A204.1 (cell line): ENCODE data around the gene MRGPRD.

Source experiments
- FAIRE-seq: peaks from 2 replicates; lab custom pipeline; 2012; peaks lifted over from hg19 to GRCh38; lab: Jason Lieb, UNC

The MRGPRD gene

GRCh38 chr11:68946416-68947090 lies 34.2 kb downstream of the MRGPRD start:
- FAIRE-seq = no peak

GRCh38 chr11:68942751-68943271 lies 38.0 kb downstream of the MRGPRD start:
- FAIRE-seq = no peak

- no peak for FAIRE-seq
These were observed 38.6 kb downstream of the MRGPRD start for GRCh38 chr11:68942095-68942620.

GRCh38 chr11:68941324-68942094 lies 39.3 kb downstream of the MRGPRD start:
- FAIRE-seq = no peak

DNA sequence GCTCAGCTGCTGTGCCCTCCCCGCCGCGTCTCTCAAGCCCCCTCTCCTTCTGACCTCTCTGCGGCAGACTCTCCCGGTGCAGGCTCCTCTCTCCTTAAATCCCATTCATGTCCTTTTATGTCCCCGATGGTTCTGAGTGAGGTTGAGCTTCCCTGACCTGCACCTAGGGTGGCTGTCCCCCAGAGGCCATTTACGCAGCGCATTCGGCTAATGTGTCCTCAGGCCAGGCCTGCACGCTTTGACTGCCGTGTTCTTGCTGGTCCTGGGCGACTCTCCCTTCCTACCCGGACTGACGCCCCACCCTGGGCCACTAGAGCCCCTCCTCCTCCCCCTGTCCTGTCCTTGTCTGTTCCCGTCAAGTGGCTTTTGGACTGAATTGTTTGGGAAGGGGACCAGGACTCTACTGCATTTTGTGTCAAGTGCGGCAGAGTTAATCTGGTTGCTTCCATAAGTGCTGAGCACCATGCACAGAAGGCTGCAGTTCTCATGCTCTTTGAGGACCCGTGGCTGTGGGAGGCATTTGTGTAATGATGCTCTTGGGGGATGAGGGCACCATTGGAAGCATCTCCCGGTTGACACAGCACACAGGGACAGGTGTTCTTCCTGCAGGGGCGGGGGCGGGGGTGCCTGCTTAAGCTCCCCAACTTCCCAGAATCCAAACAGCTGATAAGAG lies 40.0 kb downstream of the MRGPRD start:
- no peak for FAIRE-seq

GRCh38 chr11:68939583-68940555 lies 40.9 kb downstream of the MRGPRD start:
- FAIRE-seq = no peak

DNA sequence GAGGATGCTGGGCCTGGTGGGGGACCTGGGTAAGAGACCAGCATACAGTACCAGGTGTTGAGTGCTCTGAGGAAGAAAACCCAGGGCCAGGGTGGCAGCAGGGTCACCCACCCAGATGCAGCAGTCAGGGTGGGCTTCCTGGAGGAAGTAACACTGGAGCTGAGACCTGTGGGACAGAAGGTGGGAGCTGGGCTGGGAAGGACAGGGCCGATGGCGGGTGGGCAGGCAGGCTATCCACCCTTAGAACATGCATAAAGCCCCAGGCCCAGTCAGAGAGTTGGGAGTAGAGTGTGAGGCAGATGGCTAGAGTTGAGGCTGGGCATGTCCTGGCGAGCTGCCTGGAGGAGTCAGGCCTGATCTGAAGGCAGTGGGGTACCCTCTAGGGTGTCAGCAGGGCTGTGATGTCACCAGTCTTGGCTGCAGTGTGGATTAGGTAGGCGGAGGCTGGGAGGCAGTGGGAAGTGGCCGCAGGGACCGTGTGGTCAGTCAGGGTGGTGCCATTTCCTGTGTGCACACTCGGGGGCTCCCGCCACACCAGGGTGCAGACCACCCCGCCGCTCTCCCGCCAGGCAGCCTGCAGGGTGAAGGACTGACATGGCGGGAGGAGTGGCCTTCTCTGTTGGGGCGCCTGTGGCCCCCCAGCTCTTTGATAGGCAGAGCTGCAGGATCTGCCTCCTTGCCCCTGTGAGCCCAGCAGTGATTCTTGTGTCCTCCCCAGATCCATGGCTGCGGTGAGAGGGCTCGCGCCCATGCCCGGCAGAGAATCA lies 41.8 kb downstream of the MRGPRD start:
- no peak for FAIRE-seq

DNA sequence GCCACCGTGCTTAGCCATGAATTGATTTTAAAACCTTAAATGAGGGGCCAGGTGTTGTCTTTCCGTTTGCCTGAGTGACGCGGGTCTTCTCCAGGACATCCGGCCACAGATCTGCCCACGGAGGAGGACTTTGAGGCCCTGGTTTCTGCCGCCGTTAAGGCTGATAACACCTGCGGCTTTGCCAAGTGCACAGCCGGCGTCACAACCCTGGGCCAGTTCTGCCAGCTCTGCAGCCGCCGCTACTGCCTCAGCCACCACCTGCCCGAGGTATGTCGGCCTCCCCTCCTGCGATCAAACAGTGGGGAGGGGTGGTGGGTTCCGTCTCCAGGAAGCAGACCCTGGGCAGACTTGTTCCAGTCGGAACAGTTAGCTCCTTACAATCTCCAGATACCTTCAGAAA lies 42.7 kb downstream of the MRGPRD start:
- no peak for FAIRE-seq

DNA sequence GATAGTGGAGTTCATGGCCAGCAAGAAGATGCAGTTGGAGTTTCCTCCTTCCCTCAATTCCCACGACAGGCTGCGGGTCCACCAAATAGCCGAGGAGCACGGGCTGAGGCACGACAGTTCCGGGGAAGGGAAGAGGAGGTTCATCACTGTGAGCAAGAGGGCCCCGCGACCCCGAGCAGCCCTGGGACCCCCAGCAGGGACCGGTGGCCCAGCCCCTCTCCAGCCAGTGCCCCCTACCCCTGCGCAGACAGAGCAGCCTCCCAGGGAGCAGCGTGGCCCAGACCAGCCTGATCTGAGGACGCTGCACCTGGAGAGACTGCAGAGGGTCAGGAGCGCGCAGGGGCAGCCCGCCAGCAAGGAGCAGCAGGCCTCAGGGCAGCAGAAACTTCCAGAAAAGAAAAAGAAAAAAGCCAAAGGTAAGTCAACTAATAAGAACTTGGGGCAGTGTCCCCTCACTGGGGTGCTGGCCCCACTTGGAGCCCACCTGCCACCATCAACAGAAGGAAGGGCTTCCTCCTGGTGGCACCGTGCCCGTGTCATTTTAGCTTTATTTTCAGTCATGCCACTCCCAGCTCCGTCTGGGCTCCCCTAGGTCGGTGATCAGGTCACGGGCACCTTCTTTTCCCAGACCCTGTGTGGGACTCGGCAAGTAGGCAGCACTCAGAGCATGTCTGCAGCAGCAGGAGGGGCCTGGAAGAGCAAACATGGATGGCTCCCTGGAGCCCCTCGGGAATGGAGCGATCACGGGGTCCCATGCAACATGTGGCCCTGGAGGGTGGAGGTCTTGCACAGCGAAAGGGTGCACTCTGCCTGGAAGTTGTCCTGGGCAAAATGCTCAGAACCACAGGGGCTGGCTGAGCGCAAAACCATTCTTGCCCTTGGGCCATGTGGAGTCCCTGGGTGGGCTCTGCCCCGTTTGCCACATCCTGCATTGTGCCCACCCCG lies 43.8 kb downstream of the MRGPRD start:
- no peak for FAIRE-seq

GRCh38 chr11:68936358-68936636 lies 44.5 kb downstream of the MRGPRD start:
- FAIRE-seq = no peak

DNA sequence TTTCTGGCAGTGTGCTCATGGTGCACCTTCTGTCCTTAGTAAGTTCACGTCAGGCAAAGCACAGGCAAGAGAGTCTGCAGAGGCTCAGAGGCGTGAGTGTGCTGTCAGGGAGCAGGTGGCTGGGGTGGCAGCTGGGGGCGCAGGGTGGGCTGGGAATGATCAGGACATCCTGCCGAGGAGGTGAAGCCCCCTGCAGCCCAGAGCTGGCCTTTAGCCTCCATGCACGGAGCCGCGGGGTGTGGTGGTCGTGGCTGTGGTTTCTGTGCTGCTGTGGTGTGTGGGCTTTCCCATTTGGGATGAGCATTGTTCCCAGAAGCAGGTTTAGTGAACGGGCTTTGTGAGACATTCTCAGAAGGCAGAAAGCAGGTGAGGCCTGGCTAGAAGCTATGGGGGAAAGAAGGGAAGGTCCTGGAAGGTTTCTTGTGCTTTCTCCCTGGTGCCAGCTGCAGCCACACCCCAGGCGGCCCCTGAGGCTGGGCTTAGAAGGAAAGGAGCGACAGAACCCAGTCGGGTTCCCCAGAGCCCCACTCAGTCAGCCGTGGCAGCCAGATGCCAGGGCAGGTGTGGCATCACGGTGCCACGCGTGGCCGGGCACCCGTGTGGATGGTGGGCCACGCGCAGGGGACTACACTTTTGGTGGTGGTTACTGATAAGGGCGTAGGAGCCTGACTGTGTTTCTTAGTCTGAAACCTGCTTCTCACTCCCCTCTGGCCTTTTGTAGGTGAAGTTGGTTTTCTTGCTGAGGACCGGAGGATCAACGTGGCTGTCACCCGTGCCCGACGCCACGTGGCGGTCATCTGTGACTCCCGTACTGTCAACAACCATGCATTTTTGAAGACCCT lies 45.0 kb downstream of the MRGPRD start:
- FAIRE-seq = no peak

- no peak for FAIRE-seq
These were observed 45.7 kb downstream of the MRGPRD start for GRCh38 chr11:68935066-68935465.

DNA sequence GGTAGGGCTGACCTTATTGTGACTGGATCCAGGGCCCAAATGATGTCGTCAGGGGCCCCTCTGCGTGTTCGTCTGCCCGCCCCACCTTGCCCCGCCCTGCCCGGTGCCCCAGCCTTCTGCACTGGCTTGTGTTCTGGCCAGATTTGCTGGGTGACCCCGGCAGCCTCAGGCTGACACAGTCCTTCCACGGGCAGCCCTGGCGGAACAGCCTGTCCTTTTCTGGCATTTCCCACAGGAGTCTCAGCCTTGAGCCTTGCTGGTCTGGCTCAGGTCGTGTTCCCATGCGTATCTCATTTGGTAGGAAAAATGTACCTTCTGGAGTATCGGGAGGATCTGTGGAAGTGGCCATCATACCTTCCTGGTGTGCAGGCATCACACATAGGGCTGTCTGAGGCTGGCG lies 46.1 kb downstream of the MRGPRD start:
- no peak for FAIRE-seq

GRCh38 chr11:68934321-68934645 lies 46.5 kb downstream of the MRGPRD start:
- FAIRE-seq = no peak

DNA sequence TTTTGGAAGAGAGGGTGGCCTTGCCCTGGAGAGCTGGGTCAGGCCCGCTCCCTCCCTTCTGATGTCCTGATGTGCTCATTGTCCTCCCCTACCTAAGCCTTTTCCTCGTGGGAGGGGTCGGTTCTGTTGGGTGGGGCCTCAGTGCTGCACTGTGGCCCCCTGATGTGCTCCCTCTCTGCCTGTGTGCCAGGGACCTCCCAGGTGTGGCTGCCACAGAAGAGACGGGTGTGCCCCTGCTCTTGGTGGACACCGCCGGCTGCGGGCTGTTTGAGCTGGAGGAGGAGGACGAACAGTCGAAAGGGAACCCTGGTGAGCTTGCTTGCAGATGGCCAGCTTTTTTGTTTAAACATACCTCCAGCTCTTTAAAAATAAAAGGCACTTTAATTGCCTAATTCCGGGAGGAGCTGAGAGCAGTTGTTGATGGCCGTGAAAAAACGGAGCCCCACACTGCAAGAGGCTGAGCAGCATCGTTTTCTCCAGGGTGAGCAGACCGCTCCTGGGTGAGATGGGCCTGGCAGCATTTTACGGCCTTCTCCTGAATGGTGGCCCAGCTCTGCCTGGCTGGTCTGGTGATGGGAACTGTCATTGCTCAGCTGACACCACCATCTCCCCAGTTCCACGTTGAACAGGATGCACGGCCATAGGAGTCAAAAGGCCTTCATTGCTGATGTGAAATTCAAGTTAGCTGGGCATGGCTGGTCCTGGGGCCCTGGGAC lies 47.0 kb downstream of the MRGPRD start:
- no peak for FAIRE-seq

GRCh38 chr11:68932933-68933577 lies 47.7 kb downstream of the MRGPRD start:
- FAIRE-seq = no peak

- FAIRE-seq = no peak
These were observed 48.4 kb downstream of the MRGPRD start for GRCh38 chr11:68932358-68932757.

DNA sequence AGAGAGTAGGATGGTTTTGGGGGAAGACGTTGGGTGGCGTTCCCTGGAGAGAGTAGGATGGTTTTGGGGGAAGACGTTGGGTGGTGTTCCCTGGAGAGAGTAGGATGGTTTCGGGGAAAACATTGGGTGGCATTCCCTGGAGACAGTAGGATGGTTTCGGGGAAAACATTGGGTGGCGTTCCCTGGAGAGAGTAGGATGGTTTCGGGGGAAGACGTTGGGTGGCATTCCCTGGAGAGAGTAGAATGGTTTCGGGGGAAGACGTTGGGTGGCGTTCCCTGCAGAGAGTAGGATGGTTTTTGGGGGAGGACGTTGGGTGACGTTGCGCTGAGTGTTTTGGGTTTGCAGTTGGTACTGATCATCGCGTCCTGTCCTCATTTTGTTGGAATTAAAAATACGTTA lies 48.9 kb downstream of the MRGPRD start:
- no peak for FAIRE-seq
